ENCODE results near the gene KCNQ1. TPM values are rescaled to one million over a fixed set of nuclear protein-coding genes. Genes with fewer than 3 reads are reported as not detected.

KCNQ1 gene
- total RNA-seq, 1 donor from 2014 or later = 96.4 TPM

DNA sequence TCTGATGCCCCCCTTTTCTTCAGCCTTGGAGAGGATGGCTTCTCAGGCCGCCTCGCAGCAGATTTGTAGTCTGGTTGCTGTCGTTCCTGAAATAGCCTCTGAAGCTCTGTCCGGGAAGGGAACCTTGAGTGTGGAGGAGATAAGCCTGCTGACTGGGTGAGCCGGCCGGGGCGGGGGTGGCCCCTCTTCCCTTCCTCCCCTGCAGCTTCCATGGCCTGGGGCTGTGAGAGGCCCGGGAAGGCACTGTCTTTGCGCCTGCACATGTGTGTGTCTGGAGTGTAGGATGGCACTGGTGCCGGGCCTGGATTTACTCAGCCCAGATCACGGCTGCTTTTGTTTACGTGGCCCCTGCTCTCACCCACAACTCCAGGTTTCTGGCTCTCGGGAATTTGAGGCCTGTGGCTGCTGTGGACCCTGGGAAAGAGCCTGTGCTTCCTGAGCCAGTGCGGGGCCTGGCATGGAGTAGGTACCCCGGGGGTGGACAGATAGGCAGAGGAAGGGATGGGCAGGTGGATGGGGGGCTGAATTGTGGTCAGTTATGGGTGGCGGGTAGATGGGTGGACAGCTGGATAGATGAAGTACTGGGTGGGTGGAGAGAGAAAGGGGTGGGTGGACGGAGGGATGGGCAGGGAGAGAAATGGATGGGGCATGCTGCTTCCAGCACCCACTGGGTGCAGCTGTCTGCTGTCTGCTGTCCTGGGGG, 16.6 kb downstream of the KCNQ1 start:
- DNase-seq (ENCODE audit: low spot score) = no peak

- no peak for DNase-seq (ENCODE audit: low spot score)
Measured at GRCh38 chr11:2461956-2462542, 17.2 kb downstream of the KCNQ1 start.

DNA sequence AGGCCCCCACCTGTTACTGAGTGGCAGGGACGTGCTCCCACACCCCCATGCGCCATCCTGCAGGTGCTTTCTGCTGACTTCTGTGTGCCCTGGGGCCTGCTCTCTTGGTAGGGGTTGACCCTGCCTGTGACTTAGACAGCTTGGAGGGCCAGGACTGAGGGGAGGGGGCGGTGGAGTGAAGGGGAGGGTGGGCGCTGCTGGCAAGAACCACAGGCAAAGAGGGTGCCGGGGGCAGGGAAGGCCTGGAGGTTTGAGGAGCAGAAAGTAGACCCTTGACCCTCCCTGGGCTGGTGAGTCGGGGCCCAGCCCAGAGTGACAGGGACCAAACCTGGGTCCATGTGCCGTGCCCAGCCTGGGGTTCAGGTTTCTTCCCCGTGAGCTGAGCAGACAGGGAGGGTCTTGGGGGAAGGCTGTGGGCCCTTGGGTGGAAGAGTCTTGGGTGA, 17.8 kb downstream of the KCNQ1 start:
- no peak for DNase-seq (ENCODE audit: low spot score)

- peak; percentile 86 for DNase-seq (ENCODE audit: low spot score)
Measured at GRCh38 chr11:2462986-2463765, 18.4 kb downstream of the KCNQ1 start.

GRCh38 chr11:2463766-2464277, 19.0 kb downstream of the KCNQ1 start:
- DNase-seq (ENCODE audit: low spot score) = no peak

- DNase-seq (ENCODE audit: low spot score) = no peak
Measured at GRCh38 chr11:2464451-2465165, 19.8 kb downstream of the KCNQ1 start.

DNA sequence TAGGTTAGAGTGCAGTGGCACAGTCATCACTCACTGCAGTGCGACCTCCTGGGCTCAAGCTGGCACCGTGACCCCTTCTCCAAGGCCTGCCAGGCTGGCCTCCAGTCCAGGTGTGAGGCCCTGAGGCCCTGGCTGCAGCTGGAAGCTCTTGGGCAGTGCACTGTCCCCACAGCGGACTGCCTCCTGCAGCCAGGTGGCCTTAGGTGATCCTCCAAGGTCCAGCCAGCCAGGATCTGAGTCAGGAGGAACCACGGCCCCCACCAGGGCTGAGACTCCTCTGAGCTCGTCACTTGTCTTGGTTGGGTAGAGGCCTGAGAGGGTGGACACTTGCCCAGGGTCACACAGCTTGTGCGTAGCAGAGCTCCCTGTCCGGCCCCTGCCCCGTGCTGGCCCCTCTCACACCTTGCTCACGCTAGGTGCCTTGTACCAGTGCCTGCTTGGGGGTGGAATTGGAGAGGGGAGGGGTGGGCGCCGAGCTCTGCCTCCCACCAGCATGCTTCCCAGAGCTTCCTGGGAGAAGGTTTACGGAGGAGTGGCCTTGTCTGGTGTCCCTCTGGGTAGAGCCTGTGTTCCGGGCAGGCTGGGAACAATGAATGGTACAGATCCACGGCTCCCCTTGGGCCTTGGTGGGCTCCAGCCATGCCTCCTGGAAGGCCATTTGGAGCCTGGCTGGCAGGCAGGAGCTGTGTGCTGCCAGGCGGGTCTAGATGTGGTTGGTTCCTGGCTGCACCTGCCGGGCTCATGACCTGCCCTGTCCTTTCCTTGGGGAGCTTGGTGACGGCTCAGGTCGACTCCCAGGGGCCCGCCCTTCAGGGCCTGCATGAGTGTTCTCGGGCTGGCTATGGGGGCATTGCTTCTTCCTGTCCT, 20.6 kb downstream of the KCNQ1 start:
- DNase-seq (ENCODE audit: low spot score) = no peak

DNA sequence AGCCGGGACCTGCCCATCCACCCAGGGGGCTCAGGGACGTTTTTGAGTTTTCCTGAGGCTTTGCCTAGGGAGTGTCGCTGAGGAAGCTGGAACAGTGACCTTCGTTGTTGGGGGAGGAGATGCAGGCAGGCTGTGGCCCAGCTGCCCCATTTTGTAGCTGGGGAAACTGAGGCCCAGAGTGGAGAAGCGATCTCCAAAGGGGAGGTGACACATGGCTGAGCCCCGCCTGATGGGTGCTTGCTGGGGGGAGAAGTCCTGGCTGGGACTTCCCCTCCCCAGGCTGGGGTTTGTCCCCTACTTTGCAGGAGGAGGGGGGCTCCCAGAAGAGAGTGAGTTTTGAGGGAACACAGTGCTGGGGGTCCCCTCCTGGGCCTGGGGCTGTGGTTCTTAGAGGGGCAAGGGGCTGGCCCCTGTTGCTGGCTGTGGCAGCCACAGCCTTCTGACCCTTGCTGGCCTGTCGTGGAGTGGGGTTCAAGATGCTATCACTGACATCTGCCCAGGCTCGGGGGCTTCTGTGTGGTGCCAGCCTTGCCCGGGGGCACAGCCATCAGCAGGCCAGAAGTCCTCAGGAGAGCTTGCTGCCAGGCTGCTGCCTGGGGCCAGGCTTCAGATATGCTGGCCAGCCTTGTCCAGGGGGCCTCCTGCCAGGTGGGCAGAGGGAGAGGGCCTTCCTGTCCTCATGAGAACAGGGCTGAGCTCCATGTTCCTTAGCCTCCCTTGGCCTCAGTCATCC, 21.4 kb downstream of the KCNQ1 start:
- DNase-seq (ENCODE audit: low spot score) = no peak

DNA sequence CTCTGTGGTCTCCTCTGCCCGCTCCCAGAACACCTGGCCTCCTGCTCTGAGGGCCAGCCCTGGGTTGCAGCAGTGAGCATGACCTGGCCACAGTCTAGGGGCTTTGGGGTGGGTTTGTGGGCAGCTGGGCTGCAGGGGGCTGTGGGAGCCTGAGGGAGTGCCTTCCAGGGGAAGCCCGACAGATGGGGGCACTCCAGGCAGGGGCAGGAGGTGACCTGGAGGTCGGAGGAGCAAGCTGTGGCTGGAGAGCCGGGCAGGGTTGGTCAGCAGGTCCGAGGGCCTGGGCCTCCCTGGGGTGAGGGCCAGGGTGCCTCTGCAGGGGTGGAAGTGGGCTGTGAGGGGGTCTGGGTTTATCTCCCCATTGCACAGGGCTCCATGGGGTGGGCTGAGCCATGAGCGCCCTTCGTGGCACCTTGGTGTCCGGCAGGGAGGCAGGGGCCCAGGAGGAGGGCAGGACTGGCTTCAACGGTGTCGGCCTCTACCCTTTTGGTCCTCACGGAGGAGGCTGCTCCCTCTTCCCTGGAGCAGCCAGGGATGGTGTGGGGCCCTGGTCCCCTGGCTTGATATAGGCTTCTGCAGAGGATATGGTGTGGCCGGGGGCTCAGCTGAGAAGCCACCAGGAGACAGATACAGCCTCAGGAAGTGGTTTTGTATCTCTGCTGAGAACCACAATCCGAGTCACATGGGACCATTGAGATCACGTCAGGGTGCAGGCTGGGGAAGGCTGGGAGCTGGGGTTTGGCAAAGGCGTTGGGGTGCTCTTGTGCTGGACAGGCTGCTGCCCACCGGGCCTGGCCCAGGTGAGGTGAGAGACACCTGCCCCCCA, 22.3 kb downstream of the KCNQ1 start:
- DNase-seq (ENCODE audit: low spot score) = no peak

- no peak for DNase-seq (ENCODE audit: low spot score)
Measured at GRCh38 chr11:2467695-2468055, 22.9 kb downstream of the KCNQ1 start.

- no peak for DNase-seq (ENCODE audit: low spot score)
Measured at GRCh38 chr11:2468363-2469235, 23.8 kb downstream of the KCNQ1 start.

DNA sequence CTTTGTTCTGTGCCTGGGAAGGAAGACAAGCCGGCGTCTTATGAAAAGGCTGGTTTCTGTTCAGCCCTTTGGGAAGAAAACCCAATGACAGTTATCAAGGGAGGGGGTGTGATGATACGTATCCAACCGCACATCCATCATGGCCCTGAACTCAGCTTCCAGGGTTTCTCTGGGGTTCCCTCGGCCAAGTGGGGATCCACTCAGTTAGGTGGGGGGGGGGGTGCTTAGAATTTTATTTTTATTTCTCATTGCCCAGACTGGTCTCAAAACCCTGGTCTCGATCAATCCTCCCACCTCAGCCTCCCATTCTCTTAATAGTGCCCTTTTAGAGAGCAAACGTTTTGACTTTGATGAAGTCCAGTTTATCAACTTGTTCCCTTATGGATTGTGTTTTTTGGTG, 25.7 kb downstream of the KCNQ1 start:
- DNase-seq (ENCODE audit: low spot score) = no peak

DNA sequence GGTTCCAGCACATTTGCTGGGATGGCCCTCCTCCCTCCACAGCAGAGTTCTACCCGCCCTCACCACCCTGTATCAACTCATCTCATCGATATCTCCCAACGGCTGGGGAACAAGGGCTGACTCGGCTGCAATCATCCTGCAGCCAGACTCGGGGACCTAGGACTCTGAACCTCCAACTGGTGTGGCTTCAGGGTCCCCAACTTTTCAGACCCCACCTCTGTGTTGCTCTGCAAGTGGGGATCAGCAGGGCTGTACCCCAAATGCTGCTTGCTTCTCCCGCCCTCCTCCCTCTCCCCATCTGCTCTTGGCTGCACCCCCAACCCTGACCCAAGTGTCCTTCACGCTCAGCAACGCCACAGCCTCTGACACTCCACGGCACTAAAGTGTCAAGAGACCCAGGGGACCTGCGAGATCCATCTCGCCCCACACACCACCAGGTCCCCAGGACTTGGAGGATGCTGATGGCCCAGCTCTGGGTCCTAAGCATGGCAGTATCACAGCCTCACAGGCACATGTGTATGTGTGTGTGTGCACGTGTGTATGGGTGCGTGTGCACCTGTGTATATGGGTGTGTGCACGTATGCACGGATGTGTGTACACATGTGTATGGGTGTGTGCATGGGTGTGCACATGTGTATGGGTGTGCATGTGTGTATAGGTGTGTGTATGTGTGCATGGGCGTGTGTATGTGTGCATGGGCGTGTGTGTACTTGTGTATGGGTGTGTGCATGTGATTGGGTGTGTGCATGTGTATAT, 26.4 kb downstream of the KCNQ1 start:
- no peak for DNase-seq (ENCODE audit: low spot score)

DNA sequence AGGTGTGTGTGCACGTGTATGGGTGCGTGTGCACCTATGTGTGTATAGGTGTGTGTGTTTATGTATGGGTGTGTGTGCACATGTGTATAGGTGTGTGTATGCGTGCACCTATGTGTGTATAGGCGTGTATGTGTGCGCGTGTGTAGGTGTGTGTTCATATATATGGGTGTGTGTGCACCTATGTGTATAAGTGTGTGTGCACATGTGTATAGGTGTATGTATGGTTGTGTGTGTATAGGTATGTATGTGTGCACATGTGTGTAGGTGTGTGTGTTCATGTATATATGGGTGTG, 26.9 kb downstream of the KCNQ1 start:
- no peak for DNase-seq (ENCODE audit: low spot score)

DNA sequence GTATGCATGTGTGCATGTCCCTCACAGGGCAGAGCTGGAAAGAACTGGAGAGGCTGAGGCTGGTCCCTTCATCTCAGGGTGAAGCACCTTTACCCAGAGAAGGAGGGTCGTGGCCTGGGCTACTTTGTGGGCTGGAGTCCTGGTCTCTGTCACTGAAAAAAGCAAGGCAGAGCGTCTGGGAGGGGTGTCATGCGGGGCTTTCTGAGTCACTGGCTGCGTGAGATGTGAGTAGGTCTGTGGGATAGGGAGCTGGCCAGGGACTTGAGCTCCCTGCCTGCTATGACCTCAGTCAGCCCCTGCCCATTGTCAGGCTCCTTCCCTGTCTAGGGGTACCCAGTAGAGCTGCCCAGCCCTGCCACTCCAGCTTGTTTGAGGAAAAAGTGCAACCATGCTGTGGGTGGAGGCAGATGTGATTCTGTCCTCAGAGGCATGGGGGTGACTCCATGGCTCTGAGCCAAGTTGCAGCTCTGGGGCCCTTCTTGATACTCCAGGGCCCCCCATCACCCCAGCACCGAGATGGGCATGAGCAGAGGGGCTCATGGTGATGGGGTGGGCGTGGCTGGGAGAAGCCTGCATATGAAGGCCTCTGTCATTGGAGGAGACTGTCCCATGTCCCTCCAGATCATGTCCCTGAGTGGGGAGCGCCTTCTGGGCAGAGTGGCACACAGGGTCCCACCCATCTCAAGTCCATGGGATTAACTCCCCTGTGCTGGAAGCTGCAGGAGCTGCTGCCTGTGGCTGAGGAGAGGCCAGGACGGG, 27.8 kb downstream of the KCNQ1 start:
- DNase-seq (ENCODE audit: low spot score) = no peak

DNA sequence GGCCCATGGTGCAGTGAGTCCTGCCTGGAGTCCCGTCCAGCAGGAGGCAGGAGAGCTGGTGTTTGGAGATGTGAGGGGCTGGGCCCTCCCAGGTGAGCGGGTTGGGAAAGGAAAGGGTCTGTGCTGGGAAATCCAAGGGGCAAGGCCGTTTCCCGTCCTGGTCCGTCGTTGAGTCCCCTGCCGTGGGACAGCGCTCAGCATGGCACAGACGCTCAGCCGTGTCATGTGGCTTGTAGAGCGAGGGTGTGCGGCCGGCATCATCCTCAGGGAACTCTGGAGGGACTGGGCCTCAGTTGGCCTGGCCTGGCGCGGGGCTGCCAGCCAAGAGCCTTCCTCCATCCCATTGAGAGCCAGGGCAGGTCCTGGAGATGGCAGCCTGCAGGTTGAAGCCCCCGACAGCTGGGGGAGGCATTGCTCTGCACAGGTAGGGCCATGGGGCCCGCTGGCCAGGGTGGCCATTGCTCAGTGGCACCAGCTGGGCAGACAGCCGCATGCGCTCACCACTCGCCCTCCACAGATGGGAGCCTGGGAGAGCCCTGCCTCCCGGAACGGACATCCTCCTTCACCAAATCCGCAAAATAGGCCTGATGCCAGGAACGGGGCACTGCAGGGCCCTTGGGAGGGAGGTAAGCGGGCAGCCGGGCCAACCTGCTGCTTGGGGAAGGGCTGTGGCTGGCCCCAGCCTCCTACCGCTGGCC, 28.7 kb downstream of the KCNQ1 start:
- DNase-seq (ENCODE audit: low spot score) = no peak

Data from mucosa of gallbladder (tissue), 1 donor.